Measurements from ENCODE around the gene TEX44. TPM values are rescaled to one million over a fixed set of nuclear protein-coding genes. Genes with fewer than 3 reads are reported as not detected.

The TEX44 gene
- total RNA-seq, 1 donor, result not detected

DNA sequence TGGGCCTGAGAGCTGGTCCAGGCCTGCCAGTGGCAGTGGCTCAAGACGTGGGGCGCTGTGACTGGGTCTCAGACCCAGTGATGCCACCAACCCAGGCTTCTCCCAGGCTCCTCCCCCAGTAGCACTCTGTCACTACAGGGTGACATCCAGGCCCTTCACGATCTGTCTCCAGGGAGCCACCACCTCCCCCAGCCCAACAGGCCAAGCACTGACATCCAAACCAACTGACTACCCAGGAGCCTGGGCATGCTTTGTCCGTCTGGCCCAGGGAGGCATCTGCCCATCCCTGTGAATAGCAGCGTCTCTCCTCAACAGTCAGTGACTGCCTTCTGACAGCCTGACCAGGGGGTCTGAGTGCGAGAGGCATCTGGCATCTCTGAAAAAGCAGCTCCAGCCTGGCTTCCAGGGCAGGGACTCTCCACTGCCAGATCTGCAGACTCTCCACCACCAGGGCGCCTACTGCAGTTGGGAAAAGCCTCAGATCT, 13.0 kb downstream of the TEX44 start:
- H3K9me3 ChIP-seq (ENCODE audit: low read depth, low read length), result no peaks in the 10 kb centered on the region
- peaks cover 9% of the 10 kb centered on the region for H3K4me1 ChIP-seq (ENCODE audit: insufficient read depth, low read length)
- no peaks in the 10 kb centered on the region for H3K27me3 ChIP-seq (ENCODE audit: insufficient read depth, low read length)
- no peaks in the 10 kb centered on the region for H4K20me1 ChIP-seq (ENCODE audit: insufficient read depth, low read length)
- H3K36me3 ChIP-seq (ENCODE audit: insufficient read depth, low read length), result no peaks in the 10 kb centered on the region
- no peak overlapping the region for H3K4me2 ChIP-seq (ENCODE audit: insufficient read depth, low read length)
- peak overlapping the region; percentile 85 for H3K27ac ChIP-seq (ENCODE audit: low read depth, low read length)
- no peak overlapping the region for H2AFZ ChIP-seq (ENCODE audit: low read length)
- no peak overlapping the region for H3K4me3 ChIP-seq (ENCODE audit: insufficient read depth, low read length)
- H3K79me2 ChIP-seq (ENCODE audit: insufficient read depth, low read length), result no peaks in the 10 kb centered on the region
- TF ChIP-seq, protein P1, sequence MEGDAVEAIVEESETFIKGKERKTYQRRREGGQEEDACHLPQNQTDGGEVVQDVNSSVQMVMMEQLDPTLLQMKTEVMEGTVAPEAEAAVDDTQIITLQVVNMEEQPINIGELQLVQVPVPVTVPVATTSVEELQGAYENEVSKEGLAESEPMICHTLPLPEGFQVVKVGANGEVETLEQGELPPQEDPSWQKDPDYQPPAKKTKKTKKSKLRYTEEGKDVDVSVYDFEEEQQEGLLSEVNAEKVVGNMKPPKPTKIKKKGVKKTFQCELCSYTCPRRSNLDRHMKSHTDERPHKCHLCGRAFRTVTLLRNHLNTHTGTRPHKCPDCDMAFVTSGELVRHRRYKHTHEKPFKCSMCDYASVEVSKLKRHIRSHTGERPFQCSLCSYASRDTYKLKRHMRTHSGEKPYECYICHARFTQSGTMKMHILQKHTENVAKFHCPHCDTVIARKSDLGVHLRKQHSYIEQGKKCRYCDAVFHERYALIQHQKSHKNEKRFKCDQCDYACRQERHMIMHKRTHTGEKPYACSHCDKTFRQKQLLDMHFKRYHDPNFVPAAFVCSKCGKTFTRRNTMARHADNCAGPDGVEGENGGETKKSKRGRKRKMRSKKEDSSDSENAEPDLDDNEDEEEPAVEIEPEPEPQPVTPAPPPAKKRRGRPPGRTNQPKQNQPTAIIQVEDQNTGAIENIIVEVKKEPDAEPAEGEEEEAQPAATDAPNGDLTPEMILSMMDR (IDR thresholded peaks at IDR 0.05; ENCODE audit: extremely low read depth, low read depth, low read length), result no peak
- DNase-seq (ENCODE audit: insufficient read length, low spot score, missing footprints), result no peak

DNA sequence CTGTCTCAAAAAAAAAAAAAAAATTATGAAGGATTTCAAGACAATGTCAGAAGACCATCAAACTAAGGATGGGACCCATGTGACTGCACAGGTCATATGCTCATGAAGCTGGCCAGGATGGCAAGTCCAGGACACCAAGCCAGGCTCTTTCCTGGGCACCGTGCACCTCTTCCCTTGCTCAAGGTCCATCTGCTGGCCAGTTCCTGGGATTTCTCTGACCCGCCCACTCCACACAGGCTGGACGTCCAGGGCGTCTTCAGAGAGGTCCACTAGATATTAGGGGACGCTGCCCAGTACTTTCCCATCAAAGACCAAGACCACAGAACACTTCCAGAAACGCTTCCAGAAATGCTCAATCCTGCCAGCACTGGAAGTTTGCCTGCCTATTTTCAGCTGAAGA, 14.3 kb downstream of the TEX44 start:
- TF ChIP-seq, protein P1 (IDR thresholded peaks at IDR 0.05; ENCODE audit: extremely low read depth, low read depth, low read length), result no peak
- no peaks in the 10 kb centered on the region for H3K36me3 ChIP-seq (ENCODE audit: insufficient read depth, low read length)

DNA sequence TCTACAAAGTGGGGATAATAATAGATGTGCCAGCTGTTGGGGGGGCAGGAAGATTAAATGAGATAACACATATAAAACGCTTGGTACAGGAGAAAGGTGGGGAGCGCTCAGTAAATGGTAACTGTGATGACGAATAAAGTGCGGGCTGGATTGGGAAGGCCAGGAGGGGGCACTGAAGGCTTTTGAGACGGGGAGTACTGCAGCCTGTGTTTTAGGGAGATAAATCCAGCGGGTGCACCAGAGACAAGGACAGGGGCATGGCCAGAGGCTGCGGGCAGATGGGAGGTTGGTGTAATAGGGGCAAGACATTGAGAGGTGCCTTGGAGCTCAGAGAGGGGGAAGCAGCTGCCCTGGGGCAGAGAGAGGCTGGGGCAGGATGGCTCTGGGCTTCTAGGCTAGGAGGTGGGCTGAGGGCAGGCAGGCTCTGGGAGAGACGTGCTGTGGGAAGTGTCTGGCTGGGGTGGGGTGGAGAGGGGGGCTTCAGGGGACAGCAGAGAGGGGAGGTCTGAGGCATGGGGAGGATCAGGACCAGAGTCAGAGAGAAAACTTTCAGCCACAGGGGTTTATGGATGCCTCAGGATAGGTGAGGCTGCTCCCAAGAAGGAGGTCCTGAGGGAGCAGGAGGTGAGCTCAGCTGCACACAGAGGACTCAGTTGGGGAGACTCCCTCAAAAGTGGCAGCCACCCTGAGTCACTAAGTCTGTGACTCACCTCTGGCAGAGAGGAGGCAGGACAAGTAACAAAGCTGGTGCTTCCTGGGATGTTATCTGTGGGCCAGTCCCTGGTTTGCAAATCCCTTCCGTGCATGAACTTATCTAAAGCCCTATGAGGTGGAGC, 18.8 kb downstream of the TEX44 start:
- no peaks in the 10 kb centered on the region for H3K9me3 ChIP-seq (ENCODE audit: low read depth, low read length)
- H2AFZ ChIP-seq (ENCODE audit: low read length), result peak overlapping the region; percentile 75
- H3K4me2 ChIP-seq (ENCODE audit: insufficient read depth, low read length), result peak overlapping the region; percentile 75
- no peaks in the 10 kb centered on the region for H3K79me2 ChIP-seq (ENCODE audit: insufficient read depth, low read length)
- peak; percentile 98 for DNase-seq (ENCODE audit: insufficient read length, low spot score, missing footprints)
- H3K4me1 ChIP-seq (ENCODE audit: insufficient read depth, low read length), result peaks cover 28% of the 10 kb centered on the region
- H3K36me3 ChIP-seq (ENCODE audit: insufficient read depth, low read length), result no peaks in the 10 kb centered on the region
- no peak overlapping the region for H3K4me3 ChIP-seq (ENCODE audit: insufficient read depth, low read length)
- no peaks in the 10 kb centered on the region for H3K27me3 ChIP-seq (ENCODE audit: insufficient read depth, low read length)
- H4K20me1 ChIP-seq (ENCODE audit: insufficient read depth, low read length), result no peaks in the 10 kb centered on the region
- TF ChIP-seq, protein P1 (IDR thresholded peaks at IDR 0.05; ENCODE audit: extremely low read depth, low read depth, low read length), result peak; percentile 42
- H3K27ac ChIP-seq (ENCODE audit: low read depth, low read length), result peak overlapping the region; percentile 99

More for the DNA sequence above, 14.3 kb downstream of the TEX44 start:
- H3K9me3 ChIP-seq (ENCODE audit: low read depth, low read length), result no peaks in the 10 kb centered on the region
- H3K4me2 ChIP-seq (ENCODE audit: insufficient read depth, low read length), result no peak overlapping the region
- no peaks in the 10 kb centered on the region for H4K20me1 ChIP-seq (ENCODE audit: insufficient read depth, low read length)
- DNase-seq (ENCODE audit: insufficient read length, low spot score, missing footprints), result no peak
- no peak overlapping the region for H3K27ac ChIP-seq (ENCODE audit: low read depth, low read length)
- H3K4me1 ChIP-seq (ENCODE audit: insufficient read depth, low read length), result peaks cover 16% of the 10 kb centered on the region
- H3K4me3 ChIP-seq (ENCODE audit: insufficient read depth, low read length), result no peak overlapping the region
- no peaks in the 10 kb centered on the region for H3K79me2 ChIP-seq (ENCODE audit: insufficient read depth, low read length)
- no peaks in the 10 kb centered on the region for H3K27me3 ChIP-seq (ENCODE audit: insufficient read depth, low read length)
- H2AFZ ChIP-seq (ENCODE audit: low read length), result no peak overlapping the region

DNA sequence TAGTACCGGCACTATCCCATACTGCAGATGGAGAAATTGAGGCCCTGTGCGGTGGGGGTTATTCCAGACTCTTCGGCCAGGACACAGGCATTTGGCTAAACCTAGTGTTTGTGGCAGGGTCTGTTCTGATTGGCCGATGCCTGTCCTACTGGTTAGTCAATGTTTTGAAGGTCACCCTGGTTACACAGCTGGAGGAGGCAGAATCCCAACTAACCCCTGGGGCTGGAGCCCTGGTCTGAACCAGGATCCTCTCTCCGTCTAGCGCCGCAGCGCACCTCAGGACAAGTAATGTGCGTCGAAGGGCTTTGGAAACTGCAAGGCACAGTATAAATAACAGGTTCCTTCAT, 19.4 kb downstream of the TEX44 start:
- H3K27ac ChIP-seq (ENCODE audit: low read depth, low read length), result peak overlapping the region; percentile 99
- no peaks in the 10 kb centered on the region for H3K9me3 ChIP-seq (ENCODE audit: low read depth, low read length)
- no peaks in the 10 kb centered on the region for H4K20me1 ChIP-seq (ENCODE audit: insufficient read depth, low read length)
- H3K27me3 ChIP-seq (ENCODE audit: insufficient read depth, low read length), result no peaks in the 10 kb centered on the region
- H2AFZ ChIP-seq (ENCODE audit: low read length), result peak overlapping the region; percentile 75
- peaks cover 28% of the 10 kb centered on the region for H3K4me1 ChIP-seq (ENCODE audit: insufficient read depth, low read length)
- TF ChIP-seq, protein P1 (IDR thresholded peaks at IDR 0.05; ENCODE audit: extremely low read depth, low read depth, low read length), result no peak
- peak overlapping the region; percentile 31 for H3K4me3 ChIP-seq (ENCODE audit: insufficient read depth, low read length)
- DNase-seq (ENCODE audit: insufficient read length, low spot score, missing footprints), result peak; percentile 98
- peak overlapping the region; percentile 75 for H3K4me2 ChIP-seq (ENCODE audit: insufficient read depth, low read length)
- no peaks in the 10 kb centered on the region for H3K79me2 ChIP-seq (ENCODE audit: insufficient read depth, low read length)
- no peaks in the 10 kb centered on the region for H3K36me3 ChIP-seq (ENCODE audit: insufficient read depth, low read length)
